Neural crest cell (in vitro differentiated cells): ENCODE measurements around the gene RAMP1. TPM values are rescaled to one million over a fixed set of nuclear protein-coding genes. Genes with fewer than 3 reads are reported as not detected.

Experiments
- DNase-seq: peaks from one replicate; pipeline ENCODE4 v3.0.0; 2021; ENCODE audit warnings: low read depth, mixed read lengths, low spot score
- H3K27ac Mint-ChIP-seq: one replicate; pipeline ENCODE4 v1.8.0; 2021; ENCODE audit warnings: mild to moderate bottlenecking, mixed read lengths; ENCODE audit not compliant: unreplicated experiment
- H3K27me3 Mint-ChIP-seq: 2 replicates; pipeline ENCODE4 v1.8.0; 2021; ENCODE audit warnings: low read depth, mild to moderate bottlenecking, mixed read lengths
- H3K36me3 Mint-ChIP-seq: 2 replicates; pipeline ENCODE4 v1.8.0; 2021; ENCODE audit warnings: low read depth, mild to moderate bottlenecking, mixed read lengths
- H3K4me1 Mint-ChIP-seq: 2 replicates; pipeline ENCODE4 v1.8.0; 2021; ENCODE audit warnings: mixed read lengths
- H3K4me3 Mint-ChIP-seq: one replicate; pipeline ENCODE4 v1.8.0; 2021; ENCODE audit warnings: mild to moderate bottlenecking, mixed read lengths
- H3K9me3 Mint-ChIP-seq: 2 replicates; pipeline ENCODE4 v1.8.0; 2021; ENCODE audit warnings: mixed read lengths
- total RNA-seq: library from RNA; stranded (reverse); gene quantifications from 2 replicates; pipeline ENCODE4 v1.2.1, GENCODE V29; 2021
- TF ChIP-seq, protein P1 (sequence below): fragments of 200-600 bp; sonication (generic); conservative IDR thresholded peaks from 2 replicates; pipeline ENCODE4 v1.5.0; 2021; ENCODE audit warnings: antibody characterized with exemption, mild to moderate bottlenecking

The RAMP1 gene
- total RNA-seq, 1 donor from 2014 or later = 0.58 TPM

DNA sequence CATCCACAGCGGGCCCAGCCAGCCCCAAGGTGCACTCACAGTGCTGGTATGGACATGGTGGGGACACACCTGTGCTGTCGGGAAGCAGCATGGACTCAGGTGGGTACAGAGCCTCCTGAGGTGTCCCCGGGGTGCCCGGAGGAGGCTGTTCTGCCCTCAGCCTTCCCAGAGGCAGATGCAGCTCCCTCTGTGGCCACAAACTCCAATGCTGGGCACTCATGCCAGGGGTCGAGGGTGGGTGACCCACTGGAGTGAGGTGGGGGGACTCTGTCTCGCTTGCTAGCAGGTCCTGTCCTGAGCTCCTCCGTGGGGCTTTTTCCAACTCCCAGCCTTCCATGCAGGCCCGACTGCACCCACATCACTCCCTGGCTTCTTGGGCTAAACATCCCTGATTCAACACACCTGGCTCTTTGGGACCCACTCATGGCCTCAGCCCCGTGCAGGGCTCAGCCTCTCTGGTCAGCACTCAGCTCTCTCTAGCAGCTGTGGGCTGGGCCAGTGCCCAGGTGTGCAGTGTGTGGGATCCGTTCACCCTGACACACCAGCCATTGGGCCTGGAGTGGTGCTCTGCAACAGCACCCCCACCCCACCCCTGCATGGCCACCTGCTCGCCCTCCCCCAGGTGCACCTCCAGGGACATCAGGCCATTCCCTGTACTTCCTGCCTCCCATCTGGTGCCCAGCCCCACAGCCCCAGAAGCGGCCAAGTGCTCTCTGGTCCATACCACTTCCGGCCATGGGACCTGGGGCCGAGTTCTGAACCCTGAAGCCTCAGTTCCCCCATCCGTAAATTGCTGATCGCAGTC, 16.0 kb downstream of the RAMP1 start:
- H3K27ac Mint-ChIP-seq = no peak overlapping the region
- H3K9me3 Mint-ChIP-seq = no peaks in the 10 kb centered on the region
- H3K4me1 Mint-ChIP-seq = peaks cover 15% of the 10 kb centered on the region
- no peaks in the 10 kb centered on the region for H3K27me3 Mint-ChIP-seq
- H3K4me3 Mint-ChIP-seq = no peak overlapping the region
- TF ChIP-seq, protein P1, sequence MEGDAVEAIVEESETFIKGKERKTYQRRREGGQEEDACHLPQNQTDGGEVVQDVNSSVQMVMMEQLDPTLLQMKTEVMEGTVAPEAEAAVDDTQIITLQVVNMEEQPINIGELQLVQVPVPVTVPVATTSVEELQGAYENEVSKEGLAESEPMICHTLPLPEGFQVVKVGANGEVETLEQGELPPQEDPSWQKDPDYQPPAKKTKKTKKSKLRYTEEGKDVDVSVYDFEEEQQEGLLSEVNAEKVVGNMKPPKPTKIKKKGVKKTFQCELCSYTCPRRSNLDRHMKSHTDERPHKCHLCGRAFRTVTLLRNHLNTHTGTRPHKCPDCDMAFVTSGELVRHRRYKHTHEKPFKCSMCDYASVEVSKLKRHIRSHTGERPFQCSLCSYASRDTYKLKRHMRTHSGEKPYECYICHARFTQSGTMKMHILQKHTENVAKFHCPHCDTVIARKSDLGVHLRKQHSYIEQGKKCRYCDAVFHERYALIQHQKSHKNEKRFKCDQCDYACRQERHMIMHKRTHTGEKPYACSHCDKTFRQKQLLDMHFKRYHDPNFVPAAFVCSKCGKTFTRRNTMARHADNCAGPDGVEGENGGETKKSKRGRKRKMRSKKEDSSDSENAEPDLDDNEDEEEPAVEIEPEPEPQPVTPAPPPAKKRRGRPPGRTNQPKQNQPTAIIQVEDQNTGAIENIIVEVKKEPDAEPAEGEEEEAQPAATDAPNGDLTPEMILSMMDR = no peak
- no peak for DNase-seq
- no peaks in the 10 kb centered on the region for H3K36me3 Mint-ChIP-seq

DNA sequence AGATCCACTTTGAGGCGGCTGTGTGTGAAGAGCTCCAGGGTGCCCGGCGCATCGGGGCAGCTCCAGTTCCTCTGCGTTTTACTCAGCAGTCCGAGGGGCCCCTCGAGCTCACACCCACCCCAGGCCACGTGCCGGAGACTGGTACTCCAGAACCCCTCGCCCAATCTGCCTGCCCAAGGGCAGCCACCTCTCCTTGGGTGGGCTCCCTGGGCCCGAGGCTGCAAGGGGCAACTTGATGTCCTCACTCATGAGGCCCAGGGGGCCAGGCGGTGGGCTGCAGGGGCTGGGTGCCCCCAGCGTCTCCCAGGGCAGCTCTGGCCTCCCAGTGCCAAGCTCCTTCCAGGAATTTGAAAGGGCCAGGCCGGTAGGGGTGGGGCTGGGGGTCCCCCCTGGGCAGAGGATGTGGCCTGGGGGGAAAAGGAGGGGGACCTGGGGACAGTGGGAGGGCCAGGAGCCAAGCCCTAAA, 16.7 kb downstream of the RAMP1 start:
- Mint-ChIP-seq H3K4me3 (no peak overlapping the region), H3K9me3 (no peaks in the 10 kb centered on the region), H3K27ac (no peak overlapping the region), H3K27me3 (no peaks in the 10 kb centered on the region), H3K4me1 (peaks cover 15% of the 10 kb centered on the region), H3K36me3 (no peaks in the 10 kb centered on the region)
- TF ChIP-seq, protein P1 = no peak
- no peak for DNase-seq

DNA sequence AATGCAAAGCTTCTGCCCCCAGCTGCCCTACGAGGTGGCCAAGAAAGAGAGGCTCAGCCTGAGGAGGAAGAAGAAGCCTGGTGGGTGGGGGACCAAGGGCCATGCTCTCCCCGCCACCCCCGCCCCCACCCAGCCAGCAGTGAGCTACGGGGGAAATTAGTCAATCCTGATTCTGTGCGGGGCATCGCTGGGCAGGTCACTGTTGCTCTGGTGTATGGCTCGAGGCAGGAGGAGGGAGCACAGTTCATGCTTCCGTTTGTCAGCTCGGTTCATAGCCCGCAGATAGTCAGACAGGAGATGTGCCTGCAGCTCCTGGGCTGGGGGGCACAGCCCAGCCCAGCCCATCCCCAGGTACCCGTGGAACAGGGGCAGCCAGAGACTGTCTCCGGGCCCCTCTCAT, 17.1 kb downstream of the RAMP1 start:
- no peak for DNase-seq
- H3K4me3 Mint-ChIP-seq = no peak overlapping the region
- no peaks in the 10 kb centered on the region for H3K9me3 Mint-ChIP-seq
- TF ChIP-seq, protein P1 = no peak
- peaks cover 15% of the 10 kb centered on the region for H3K4me1 Mint-ChIP-seq
- H3K36me3 Mint-ChIP-seq = no peaks in the 10 kb centered on the region
- H3K27me3 Mint-ChIP-seq = no peaks in the 10 kb centered on the region
- no peak overlapping the region for H3K27ac Mint-ChIP-seq

DNA sequence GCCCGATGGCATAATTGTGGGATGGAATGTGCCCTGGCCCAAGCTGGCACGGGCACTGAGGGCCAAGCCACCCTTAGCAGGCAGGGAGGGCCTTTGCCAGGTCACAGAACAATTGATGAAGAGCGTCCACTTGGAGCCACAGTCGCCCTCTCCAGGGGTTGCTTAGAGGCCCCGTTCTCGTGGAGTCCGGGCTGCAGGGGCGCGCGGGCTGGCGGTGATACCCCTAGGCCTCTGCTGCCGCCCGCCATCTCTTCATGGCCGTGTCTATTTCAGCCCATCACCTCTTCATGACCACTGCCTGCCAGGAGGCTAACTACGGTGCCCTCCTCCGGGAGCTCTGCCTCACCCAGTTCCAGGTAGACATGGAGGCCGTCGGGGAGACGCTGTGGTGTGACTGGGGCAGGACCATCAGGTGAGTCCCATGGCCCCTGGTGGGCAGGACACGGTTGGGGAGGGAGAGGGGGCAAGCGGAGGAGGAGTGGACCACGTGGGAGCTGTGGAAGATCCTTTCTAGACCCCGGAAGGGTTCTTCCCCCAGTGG, 17.6 kb downstream of the RAMP1 start:
- no peak overlapping the region for H3K4me3 Mint-ChIP-seq
- H3K4me1 Mint-ChIP-seq = peaks cover 12% of the 10 kb centered on the region

DNA sequence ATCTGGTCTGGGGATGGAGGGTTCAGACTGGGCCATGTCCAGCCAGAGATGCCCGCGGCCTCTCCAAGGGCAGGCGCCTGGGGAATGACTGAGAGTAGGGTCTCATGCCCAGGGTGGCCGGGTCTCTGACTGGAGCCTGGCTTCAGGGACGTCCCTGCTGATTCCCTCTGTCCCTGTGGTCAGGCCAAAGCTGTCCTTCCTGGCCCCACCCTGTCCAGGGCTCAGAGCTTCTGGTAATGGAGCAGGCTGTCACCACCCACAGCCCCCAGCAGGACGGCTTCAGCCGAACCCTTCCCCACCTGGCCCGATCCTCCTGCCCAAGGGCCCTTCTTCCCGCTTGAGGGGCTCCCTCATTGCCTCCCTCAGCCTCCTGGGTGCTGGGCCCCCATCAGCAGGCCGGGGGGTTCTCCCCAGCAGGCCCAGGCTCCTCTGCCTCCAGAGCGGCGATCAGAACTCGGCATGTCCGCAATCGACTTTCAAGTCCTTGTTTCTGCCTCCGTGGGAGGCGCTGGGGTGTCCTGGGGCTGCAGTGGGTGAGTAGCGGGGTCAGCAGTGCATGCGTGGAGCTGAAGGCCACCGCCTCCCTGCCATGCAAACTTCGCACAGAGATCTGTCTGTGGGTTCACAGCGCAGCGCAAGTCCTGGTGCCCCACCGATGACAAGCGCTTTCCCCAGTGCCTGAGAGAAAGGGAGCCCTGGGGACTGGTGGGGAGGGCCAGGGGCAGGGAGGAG, 18.3 kb downstream of the RAMP1 start:
- Mint-ChIP-seq H3K9me3 (no peaks in the 10 kb centered on the region), H3K27me3 (no peaks in the 10 kb centered on the region), H3K4me3 (no peak overlapping the region), H3K27ac (no peak overlapping the region), H3K4me1 (peaks cover 12% of the 10 kb centered on the region), H3K36me3 (no peaks in the 10 kb centered on the region)
- DNase-seq = no peak
- TF ChIP-seq, protein P1 = no peak

More for the DNA sequence above, 17.6 kb downstream of the RAMP1 start:
- Mint-ChIP-seq H3K9me3 (no peaks in the 10 kb centered on the region), H3K27ac (no peak overlapping the region), H3K27me3 (no peaks in the 10 kb centered on the region), H3K36me3 (no peaks in the 10 kb centered on the region)
- TF ChIP-seq, protein P1 = no peak
- DNase-seq = no peak
